ENCODE results near the gene C1QTNF6.
"Not testable (repeated sequence)": the region's sequence is repeated elsewhere in the genome, so short reads cannot be mapped to it uniquely, and the experiment has no call there.

Gene C1QTNF6

DNA sequence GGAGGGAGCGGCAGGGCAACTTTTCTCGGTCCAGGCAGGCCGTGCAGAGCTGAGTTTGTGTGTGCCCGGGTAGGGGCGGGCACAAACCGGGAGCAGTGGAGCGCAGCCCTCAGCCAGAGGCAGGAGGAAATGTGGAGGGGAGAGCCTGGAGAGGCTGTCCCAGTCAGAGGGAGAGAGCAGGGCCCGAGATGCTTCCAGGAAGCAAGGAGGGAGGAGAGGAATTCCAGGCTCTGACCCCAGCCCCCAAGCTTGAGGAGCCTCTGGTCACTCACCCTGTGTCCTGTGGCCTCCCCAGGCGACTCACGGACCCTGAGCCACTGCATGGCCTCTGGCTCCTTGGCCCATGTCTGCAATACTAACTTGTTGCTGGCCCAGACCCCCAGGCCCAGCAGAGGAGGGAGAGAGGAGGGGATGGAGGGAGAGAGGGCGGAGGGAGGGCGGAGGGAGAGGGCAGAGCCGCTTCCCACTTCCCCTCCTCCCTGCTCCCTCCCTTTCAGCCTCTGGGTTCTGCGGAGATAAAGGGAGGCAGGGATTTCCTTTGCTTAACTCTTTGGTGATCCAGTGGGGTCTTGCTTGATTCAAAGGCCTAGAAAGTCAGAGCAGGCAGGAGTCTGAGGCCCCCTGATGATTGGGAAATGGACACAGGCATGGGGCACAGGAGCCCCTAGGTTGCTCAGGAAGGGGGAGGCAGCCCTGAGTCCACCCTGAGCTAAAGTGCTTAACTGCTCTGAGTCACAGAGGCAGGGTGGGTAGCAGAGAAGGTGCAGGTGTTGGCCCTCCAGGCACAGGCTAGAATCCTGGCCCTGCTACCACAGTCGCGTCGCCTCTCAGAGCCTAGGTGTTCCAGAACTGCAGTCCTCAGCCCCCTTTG is at the start of gene C1QTNF6:
Gene C1QTNF6, minus strand, starts transcription at position 357 of the 871 bp plus-strand sequence. Its CDS starts 34 bp downstream, at position 323.
- no peak for DNase-seq (ENCODE audit: low read depth)
- H3K4me3 ChIP-seq (ENCODE audit: control insufficient read depth, low read depth, low read length), result peak within 1 kb of the TSS; percentile 30

DNA sequence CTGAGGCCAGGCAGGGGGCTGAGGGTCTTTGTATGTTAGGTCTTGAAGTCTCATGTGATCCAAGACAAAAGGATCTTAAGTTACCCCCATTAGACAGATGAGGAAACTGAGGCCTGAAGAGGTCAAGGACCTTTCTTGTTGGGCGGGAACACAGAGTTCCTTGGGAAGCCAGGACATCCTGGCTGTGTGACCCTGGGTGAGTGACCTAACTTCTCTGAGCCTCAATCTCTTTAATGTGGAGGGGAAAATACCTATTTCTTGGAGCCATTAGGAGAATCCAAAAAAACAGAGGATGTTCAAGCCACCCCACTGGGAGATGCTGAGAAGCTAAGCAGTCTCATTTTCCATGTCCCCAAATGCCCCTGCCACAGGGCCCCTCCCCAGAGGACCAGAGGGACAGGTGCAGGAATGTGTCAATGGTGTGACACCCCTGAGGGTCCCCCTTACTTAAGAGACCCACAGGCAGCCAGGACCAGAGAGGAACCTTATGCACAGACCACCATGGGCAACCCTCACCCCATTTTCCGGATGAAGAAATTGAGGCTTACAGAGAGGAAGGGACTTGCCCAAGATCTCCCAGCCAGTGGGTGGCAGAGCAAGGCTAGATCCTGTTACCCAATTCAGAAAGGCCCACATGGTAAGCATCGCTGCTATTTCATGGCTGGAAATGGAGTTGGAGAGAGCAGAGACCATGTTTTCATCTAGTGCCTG is 48.0 kb upstream of the C1QTNF6 start:
- no peak for DNase-seq (ENCODE audit: low read depth)
- TF ChIP-seq, protein P1, sequence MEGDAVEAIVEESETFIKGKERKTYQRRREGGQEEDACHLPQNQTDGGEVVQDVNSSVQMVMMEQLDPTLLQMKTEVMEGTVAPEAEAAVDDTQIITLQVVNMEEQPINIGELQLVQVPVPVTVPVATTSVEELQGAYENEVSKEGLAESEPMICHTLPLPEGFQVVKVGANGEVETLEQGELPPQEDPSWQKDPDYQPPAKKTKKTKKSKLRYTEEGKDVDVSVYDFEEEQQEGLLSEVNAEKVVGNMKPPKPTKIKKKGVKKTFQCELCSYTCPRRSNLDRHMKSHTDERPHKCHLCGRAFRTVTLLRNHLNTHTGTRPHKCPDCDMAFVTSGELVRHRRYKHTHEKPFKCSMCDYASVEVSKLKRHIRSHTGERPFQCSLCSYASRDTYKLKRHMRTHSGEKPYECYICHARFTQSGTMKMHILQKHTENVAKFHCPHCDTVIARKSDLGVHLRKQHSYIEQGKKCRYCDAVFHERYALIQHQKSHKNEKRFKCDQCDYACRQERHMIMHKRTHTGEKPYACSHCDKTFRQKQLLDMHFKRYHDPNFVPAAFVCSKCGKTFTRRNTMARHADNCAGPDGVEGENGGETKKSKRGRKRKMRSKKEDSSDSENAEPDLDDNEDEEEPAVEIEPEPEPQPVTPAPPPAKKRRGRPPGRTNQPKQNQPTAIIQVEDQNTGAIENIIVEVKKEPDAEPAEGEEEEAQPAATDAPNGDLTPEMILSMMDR (IDR thresholded peaks at IDR 0.05; ENCODE audit: control insufficient read depth, insufficient read depth, low read depth, low read length, missing control alignments), result no peak
- H3K4me3 ChIP-seq (ENCODE audit: control insufficient read depth, low read depth, low read length), result no peak overlapping the region

More for the DNA sequence above, at the start of gene C1QTNF6:
- TF ChIP-seq, protein P1 (IDR thresholded peaks at IDR 0.05; ENCODE audit: control insufficient read depth, insufficient read depth, low read depth, low read length, missing control alignments), result no peak

DNA sequence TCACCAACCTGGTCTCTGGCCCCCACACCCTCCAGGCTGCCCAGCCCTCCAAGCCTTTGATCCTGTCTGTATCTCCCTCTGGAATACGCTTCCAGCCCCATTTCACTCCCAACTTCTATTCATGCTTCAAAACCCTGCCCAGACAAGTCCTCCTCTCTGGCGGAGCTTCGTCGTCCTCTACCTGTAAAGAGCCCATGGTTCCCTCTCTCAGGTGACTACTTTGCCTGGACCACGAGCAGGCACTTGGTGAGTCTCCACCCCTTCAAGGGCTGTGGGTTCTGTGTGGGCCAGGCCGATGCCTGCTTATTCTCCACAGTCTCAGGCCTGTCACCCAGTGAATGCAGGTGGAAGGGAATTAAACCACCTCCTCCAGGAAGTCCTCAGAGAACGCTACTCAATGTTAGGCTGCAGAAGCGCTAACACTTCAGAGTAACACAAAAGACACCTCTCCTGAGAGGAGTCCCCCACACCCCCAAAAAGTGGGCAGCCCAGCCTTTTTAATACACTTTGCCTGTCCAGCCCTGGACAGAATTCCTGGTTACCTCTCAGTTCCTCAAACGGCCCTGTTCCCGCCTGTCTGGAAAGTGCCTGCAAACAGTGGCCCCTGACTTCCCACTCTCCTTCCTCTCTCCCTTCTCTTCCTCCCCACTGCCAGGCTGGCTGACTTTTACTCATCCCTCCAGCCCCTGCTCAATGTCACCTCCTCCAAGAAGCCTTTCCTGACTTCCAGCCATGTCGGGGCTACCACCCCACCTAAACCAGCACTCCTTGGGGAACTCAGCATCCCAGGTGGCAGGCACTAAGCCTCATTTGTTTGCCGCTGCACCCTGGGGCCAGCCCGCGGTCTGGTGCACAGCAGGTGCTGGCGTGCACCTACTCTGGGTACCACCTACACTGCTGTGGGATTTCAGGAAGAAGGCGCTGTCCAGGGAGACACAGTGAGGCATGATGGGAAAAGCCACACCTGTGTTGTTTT is 47.0 kb upstream of the C1QTNF6 start:
- no peak for DNase-seq (ENCODE audit: low read depth)
- TF ChIP-seq, protein P1 (IDR thresholded peaks at IDR 0.05; ENCODE audit: control insufficient read depth, insufficient read depth, low read depth, low read length, missing control alignments), result no peak
- no peak overlapping the region for H3K4me3 ChIP-seq (ENCODE audit: control insufficient read depth, low read depth, low read length)

DNA sequence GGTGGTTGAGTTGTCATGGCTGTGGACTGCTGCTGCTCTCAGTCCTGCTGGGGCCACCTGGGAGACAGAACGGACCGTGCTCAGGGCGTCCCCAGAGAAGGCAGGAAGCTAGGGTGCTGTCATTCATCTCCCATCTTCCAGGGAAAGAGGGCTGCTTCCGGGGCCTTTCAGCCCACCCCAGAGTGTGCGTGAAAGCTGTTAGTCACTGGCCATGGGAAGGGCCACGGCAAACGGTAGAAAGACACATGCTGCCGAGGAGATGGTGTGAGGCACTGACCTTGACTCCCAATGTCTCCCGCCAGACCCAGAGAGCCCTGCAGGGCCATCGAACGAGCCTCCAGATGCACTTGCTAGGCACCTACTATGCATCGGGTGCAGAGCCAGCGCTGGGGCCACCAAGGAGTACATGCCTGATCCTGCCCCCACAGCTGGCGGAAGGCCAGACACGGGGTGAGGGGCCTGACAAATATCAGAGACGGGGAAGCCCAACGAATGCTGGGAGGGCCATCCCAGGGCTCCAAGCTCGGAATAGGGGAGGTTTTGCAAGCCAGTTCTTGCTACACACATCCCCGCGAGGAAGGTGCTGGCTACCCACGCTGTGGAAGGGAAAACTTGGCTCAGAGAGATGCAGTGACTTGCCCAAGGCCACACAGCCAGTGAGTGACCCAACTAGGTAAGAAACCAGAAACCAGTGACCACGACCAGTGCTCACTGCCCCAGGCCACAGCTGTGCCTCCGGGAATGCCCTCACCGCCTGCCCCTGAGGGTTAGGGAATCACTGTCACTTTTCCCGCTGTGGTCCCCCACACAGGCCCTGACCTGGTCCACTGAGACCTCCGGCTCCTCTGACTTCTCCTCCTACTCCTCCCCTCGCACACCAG is 45.9 kb upstream of the C1QTNF6 start:
- no peak for DNase-seq (ENCODE audit: low read depth)
- no peak overlapping the region for H3K4me3 ChIP-seq (ENCODE audit: control insufficient read depth, low read depth, low read length)
- TF ChIP-seq, protein P1 (IDR thresholded peaks at IDR 0.05; ENCODE audit: control insufficient read depth, insufficient read depth, low read depth, low read length, missing control alignments), result no peak

DNA sequence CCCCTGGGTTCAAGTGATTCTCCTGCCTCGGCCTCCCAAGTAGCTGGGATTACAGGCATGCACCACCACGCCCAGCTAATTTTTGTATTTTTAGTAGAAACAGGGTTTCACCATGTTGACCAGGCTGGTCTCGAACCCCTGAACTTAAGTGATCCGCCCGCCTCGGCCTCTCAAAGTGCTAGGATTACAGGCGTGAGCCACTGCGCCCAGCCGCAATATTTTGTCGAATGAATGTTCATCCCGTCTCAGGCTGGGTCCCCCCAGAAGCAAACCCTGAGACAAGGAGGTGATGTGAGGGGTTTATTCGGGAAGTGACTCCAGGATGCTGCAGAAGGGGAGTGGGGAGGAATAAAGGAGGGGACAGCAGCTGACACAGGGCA is 45.3 kb upstream of the C1QTNF6 start:
- H3K4me3 ChIP-seq (ENCODE audit: control insufficient read depth, low read depth, low read length); DNase-seq (ENCODE audit: low read depth): not testable (repeated sequence)

DNA sequence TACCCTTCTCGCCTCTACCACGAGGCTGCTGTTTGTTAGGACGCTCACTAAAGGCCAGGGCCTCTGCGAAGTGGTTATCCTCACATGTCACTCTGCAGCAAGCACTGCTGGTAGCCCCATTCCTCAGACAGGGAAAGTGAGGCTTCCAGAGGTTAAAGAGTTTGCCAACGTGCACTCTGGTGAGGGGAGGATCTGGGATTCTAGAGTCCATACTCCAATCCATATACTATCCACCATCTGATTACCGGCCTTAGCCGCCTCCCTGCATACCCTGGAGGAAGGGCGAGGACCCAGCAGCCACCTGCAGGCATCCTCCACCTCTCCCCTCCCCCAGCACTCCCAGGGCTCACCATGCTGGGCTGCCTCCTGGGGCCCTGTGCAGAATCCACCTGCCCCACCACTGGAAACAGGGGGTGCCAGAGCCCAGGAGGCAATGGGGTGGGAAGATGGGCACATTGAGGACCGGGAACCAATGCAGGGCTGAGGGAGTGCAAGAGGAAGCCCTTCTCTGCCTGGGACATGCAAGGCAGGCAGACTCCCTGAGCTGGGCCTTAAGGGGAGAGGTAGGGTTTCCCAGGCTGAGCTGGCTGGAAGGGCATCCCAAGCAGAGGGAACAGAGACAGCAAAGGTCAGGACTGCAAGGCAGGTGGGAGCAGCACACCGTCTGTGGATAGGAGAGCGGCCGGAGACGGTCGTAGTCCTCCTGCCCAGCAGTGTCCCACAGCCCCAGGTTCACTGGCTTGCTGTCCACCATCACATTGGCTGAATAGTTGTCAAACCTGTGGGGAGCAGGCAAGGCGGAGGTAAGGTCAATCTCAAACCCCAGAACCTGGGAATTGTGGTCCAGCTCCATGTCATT is 44.3 kb upstream of the C1QTNF6 start:
- DNase-seq (ENCODE audit: low read depth), result no peak
- no peak overlapping the region for H3K4me3 ChIP-seq (ENCODE audit: control insufficient read depth, low read depth, low read length)
- TF ChIP-seq, protein P1 (IDR thresholded peaks at IDR 0.05; ENCODE audit: control insufficient read depth, insufficient read depth, low read depth, low read length, missing control alignments), result no peak
